Neural progenitor cell (in vitro differentiated cells): ENCODE measurements around the gene IL17RE. TPM values are rescaled to one million over a fixed set of nuclear protein-coding genes. Genes with fewer than 3 reads are reported as not detected.

Source experiments
- DNase-seq: peaks from one replicate; pipeline ENCODE4 v3.0.0-alpha.2; 2016; ENCODE audit warnings: low spot score
- H2AFZ ChIP-seq: fragments of 200-600 bp; sonication (generic); replicated peaks from 2 replicates; pipeline ENCODE4 v1.6.1; 2016; ENCODE audit warnings: antibody characterized with exemption
- H3F3A ChIP-seq: fragments of 200-600 bp; sonication (generic); 2 replicates; pipeline ENCODE4 v1.6.1; 2016; ENCODE audit warnings: antibody characterized with exemption, low read depth
- H3K27ac ChIP-seq: fragments of 200-600 bp; sonication (generic); 2 replicates; pipeline ENCODE4 v1.5.1; 2016; ENCODE audit warnings: mild to moderate bottlenecking
- H3K27me3 ChIP-seq: fragments of 200-600 bp; sonication (generic); 2 replicates; pipeline ENCODE4 v1.6.1; 2016; ENCODE audit warnings: mild to moderate bottlenecking, moderate library complexity
- H3K36me3 ChIP-seq: fragments of 200-600 bp; sonication (generic); 2 replicates; pipeline ENCODE4 v1.5.1; 2016
- H3K4me1 ChIP-seq: fragments of 200-600 bp; sonication (generic); 2 replicates; pipeline ENCODE4 v1.6.1; 2016; ENCODE audit warnings: mixed run types
- H3K4me2 ChIP-seq: fragments of 200-600 bp; sonication (generic); 2 replicates; pipeline ENCODE4 v1.6.1; 2016
- H3K4me3 ChIP-seq: fragments of 200-600 bp; sonication (generic); 2 replicates; pipeline ENCODE4 v1.5.1; 2016
- H3K79me2 ChIP-seq: fragments of 200-600 bp; sonication (generic); 2 replicates; pipeline ENCODE4 v1.6.1; 2016; ENCODE audit warnings: low read depth
- H3K9ac ChIP-seq: fragments of 200-600 bp; sonication (generic); 2 replicates; pipeline ENCODE4 v1.6.1; 2016
- H3K9me3 ChIP-seq: fragments of 200-600 bp; sonication (generic); 2 replicates; pipeline ENCODE4 v1.5.1; 2016; ENCODE audit warnings: low read depth
- H4K20me1 ChIP-seq: fragments of 200-600 bp; sonication (generic); 2 replicates; pipeline ENCODE4 v1.6.1; 2016; ENCODE audit warnings: low read depth
- H3K27ac Mint-ChIP-seq: 3 replicates; pipeline ENCODE4 v1.8.0; 2021; ENCODE audit warnings: mixed read lengths
- H3K27me3 Mint-ChIP-seq: 2 replicates; pipeline ENCODE4 v1.8.0; 2022; ENCODE audit warnings: low read depth, mild to moderate bottlenecking, inconsistent platforms, moderate library complexity, mixed read lengths; ENCODE audit not compliant: insufficient read depth
- H3K36me3 Mint-ChIP-seq: 3 replicates; pipeline ENCODE4 v1.8.0; 2021; ENCODE audit warnings: mixed read lengths
- H3K4me1 Mint-ChIP-seq: 3 replicates; pipeline ENCODE4 v1.8.0; 2021; ENCODE audit warnings: mixed read lengths
- H3K4me3 Mint-ChIP-seq: 3 replicates; pipeline ENCODE4 v1.8.0; 2021; ENCODE audit warnings: mild to moderate bottlenecking, moderate library complexity, mixed read lengths
- H3K9me3 Mint-ChIP-seq: 3 replicates; pipeline ENCODE4 v1.8.0; 2020; ENCODE audit warnings: mixed read lengths
- EZH2 ChIP-seq: fragments of 200-600 bp; sonication (generic); IDR thresholded peaks from 2 replicates; pipeline ENCODE4 v1.6.1; 2017; ENCODE audit warnings: antibody characterized with exemption, mild to moderate bottlenecking, moderate library complexity
- EZH2phosphoT487 ChIP-seq: fragments of 200-600 bp; sonication (generic); IDR thresholded peaks from 2 replicates; pipeline ENCODE4 v1.6.1; 2017; ENCODE audit warnings: antibody characterized with exemption
- total RNA-seq: library from RNA; depleted of rRNA; stranded (reverse); fragments of >200 nt; gene quantifications from 2 replicates; pipeline ENCODE4 v1.2.3, GENCODE V29; 2015; ENCODE audit warnings: low replicate concordance
- TF ChIP-seq, protein P1 (sequence below): fragments of 200-600 bp; sonication (generic); IDR thresholded peaks from 2 replicates; pipeline ENCODE4 v1.5.1; 2017; ENCODE audit warnings: antibody characterized with exemption, mild to moderate bottlenecking

Gene IL17RE
- total RNA-seq, 1 donor from 2014 or later: not detected

DNA sequence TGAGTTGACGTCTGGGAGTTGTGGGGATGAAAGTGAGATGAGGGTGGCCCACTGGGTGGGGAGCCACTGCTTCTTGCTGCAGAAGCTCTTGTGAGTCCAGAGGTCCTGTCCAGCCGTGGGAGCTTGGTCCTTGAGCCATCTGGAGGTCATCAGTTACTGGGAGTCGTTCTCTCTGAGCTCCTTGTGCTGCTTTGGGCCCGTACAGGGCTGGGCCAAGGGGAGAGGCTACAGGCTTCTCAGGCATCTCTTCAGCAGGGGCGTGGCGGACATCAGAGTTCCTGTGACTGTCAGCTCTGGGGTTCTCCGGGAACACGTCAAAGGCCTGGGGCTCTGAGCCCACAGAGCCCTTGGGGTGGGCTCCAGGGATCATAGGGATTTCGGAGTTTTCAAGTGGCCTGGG is 47.0 kb downstream of the IL17RE start:
- Mint-ChIP-seq H3K4me3 (no peak overlapping the region), H3K27ac (no peak overlapping the region), H3K4me1 (peaks cover 5% of the 10 kb centered on the region), H3K27me3 (peaks cover 10% of the 10 kb centered on the region), H3K36me3 (no peaks in the 10 kb centered on the region), H3K9me3 (no peaks in the 10 kb centered on the region)
- Histone ChIP-seq H3K4me1 (peaks cover 10% of the 10 kb centered on the region), H4K20me1 (peaks cover 21% of the 10 kb centered on the region), H3K9ac (no peak overlapping the region), H3K27me3 (peaks cover 12% of the 10 kb centered on the region), H3F3A (peaks cover 38% of the 10 kb centered on the region), H3K27ac (no peak overlapping the region), H3K9me3 (no peaks in the 10 kb centered on the region), H3K36me3 (no peaks in the 10 kb centered on the region), H2AFZ (no peak overlapping the region), H3K79me2 (peaks cover 5% of the 10 kb centered on the region), H3K4me3 (no peak overlapping the region), H3K4me2 (no peak overlapping the region)
- no peak for TF ChIP-seq EZH2
- TF ChIP-seq, protein P1, sequence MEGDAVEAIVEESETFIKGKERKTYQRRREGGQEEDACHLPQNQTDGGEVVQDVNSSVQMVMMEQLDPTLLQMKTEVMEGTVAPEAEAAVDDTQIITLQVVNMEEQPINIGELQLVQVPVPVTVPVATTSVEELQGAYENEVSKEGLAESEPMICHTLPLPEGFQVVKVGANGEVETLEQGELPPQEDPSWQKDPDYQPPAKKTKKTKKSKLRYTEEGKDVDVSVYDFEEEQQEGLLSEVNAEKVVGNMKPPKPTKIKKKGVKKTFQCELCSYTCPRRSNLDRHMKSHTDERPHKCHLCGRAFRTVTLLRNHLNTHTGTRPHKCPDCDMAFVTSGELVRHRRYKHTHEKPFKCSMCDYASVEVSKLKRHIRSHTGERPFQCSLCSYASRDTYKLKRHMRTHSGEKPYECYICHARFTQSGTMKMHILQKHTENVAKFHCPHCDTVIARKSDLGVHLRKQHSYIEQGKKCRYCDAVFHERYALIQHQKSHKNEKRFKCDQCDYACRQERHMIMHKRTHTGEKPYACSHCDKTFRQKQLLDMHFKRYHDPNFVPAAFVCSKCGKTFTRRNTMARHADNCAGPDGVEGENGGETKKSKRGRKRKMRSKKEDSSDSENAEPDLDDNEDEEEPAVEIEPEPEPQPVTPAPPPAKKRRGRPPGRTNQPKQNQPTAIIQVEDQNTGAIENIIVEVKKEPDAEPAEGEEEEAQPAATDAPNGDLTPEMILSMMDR: no peak
- TF ChIP-seq EZH2phosphoT487: no peak
- no peak for DNase-seq

- Histone ChIP-seq H3K4me2 (peak overlapping the region; percentile 91), H4K20me1 (peaks cover 21% of the 10 kb centered on the region), H3K79me2 (peaks cover 5% of the 10 kb centered on the region), H3F3A (peaks cover 30% of the 10 kb centered on the region), H3K27me3 (peaks cover 17% of the 10 kb centered on the region), H3K4me3 (peak overlapping the region; percentile 98), H3K9ac (no peak overlapping the region), H3K27ac (no peak overlapping the region), H2AFZ (no peak overlapping the region), H3K36me3 (no peaks in the 10 kb centered on the region), H3K4me1 (peaks cover 10% of the 10 kb centered on the region), H3K9me3 (no peaks in the 10 kb centered on the region)
- Mint-ChIP-seq H3K27me3 (peaks cover 6% of the 10 kb centered on the region), H3K4me3 (peak overlapping the region; percentile 88), H3K27ac (no peak overlapping the region), H3K36me3 (no peaks in the 10 kb centered on the region), H3K4me1 (peaks cover 15% of the 10 kb centered on the region), H3K9me3 (no peaks in the 10 kb centered on the region)
- TF ChIP-seq EZH2 (no peak), EZH2phosphoT487 (no peak)
- TF ChIP-seq, protein P1: no peak
- DNase-seq: no peak
Measured at GRCh38 chr3:9951126-9951525, 48.5 kb downstream of the IL17RE start.

GRCh38 chr3:9951598-9951961 is 48.9 kb downstream of the IL17RE start:
- peaks cover 17% of the 10 kb centered on the region for H3K27me3 ChIP-seq
- no peak for DNase-seq
- H3K27ac Mint-ChIP-seq: no peak overlapping the region
- no peaks in the 10 kb centered on the region for H3K9me3 Mint-ChIP-seq
- peak overlapping the region; percentile 91 for H3K4me2 ChIP-seq
- peak overlapping the region; percentile 88 for H3K4me3 Mint-ChIP-seq
- H3K79me2 ChIP-seq: peaks cover 5% of the 10 kb centered on the region
- no peaks in the 10 kb centered on the region for H3K36me3 Mint-ChIP-seq
- H3K27ac ChIP-seq: no peak overlapping the region
- H4K20me1 ChIP-seq: peaks cover 21% of the 10 kb centered on the region
- H3K4me1 Mint-ChIP-seq: peaks cover 16% of the 10 kb centered on the region
- peak overlapping the region; percentile 70 for H2AFZ ChIP-seq
- peaks cover 6% of the 10 kb centered on the region for H3K27me3 Mint-ChIP-seq
- H3K9me3 ChIP-seq: no peaks in the 10 kb centered on the region
- peak overlapping the region; percentile 44 for H3K9ac ChIP-seq
- H3F3A ChIP-seq: peaks cover 26% of the 10 kb centered on the region
- TF ChIP-seq, protein P1: no peak
- peaks cover 10% of the 10 kb centered on the region for H3K4me1 ChIP-seq
- peak overlapping the region; percentile 98 for H3K4me3 ChIP-seq
- no peaks in the 10 kb centered on the region for H3K36me3 ChIP-seq
